Activated CD8-positive, alpha-beta memory T cell treated with anti-CD3 and anti-CD28 coated beads for 36 hours (primary cell): ENCODE data around the gene KIRREL3. TPM values are rescaled to one million over a fixed set of nuclear protein-coding genes. Genes with fewer than 3 reads are reported as not detected.

Experiments used
- CTCF ChIA-PET: fragments of 350-600 bp; sonication (Branson Sonifier 250); formaldehyde crosslinking; loops from one replicate; lab custom pipeline; 2021; ENCODE audit warnings: antibody characterized with exemption; lab: Charles Lee
- POLR2A ChIA-PET: fragments of 350-600 bp; sonication (Branson Sonifier 250); formaldehyde crosslinking; loops from one replicate; lab custom pipeline; 2021; ENCODE audit warnings: antibody characterized with exemption; lab: Charles Lee
- total RNA-seq, 2 experiments: library from RNA; stranded (reverse); gene quantifications; one replicate each; pipeline ENCODE4 v1.2.3, GENCODE V29; 2021

KIRREL3 gene
- total RNA-seq, 2 experiments from 2014 or later = not detected

GRCh38 chr11:126886636-126887035, 113.9 kb downstream of the KIRREL3 start:
- ChIA-PET CTCF (no interaction called here), POLR2A (no interaction called here)

GRCh38 chr11:126886085-126886484, 114.5 kb downstream of the KIRREL3 start:
- CTCF ChIA-PET = no interaction called here
- POLR2A ChIA-PET = no interaction called here

- POLR2A ChIA-PET = no interaction called here
- CTCF ChIA-PET = no interaction called here
These were observed 116.0 kb downstream of the KIRREL3 start for GRCh38 chr11:126884594-126884993.

GRCh38 chr11:126884192-126884591, 116.4 kb downstream of the KIRREL3 start:
- POLR2A ChIA-PET = no interaction called here

GRCh38 chr11:126880872-126881271, 119.7 kb downstream of the KIRREL3 start:
- CTCF ChIA-PET = no interaction called here
- POLR2A ChIA-PET = no interaction called here

More at GRCh38 chr11:126884192-126884591, 116.4 kb downstream of the KIRREL3 start:
- CTCF ChIA-PET = no interaction called here

- CTCF ChIA-PET = no interaction called here
- POLR2A ChIA-PET = no interaction called here
These were observed 121.1 kb downstream of the KIRREL3 start for GRCh38 chr11:126879516-126879915.

GRCh38 chr11:126878913-126879482, 121.6 kb downstream of the KIRREL3 start:
- CTCF ChIA-PET = no interaction called here
- POLR2A ChIA-PET = no interaction called here

DNA sequence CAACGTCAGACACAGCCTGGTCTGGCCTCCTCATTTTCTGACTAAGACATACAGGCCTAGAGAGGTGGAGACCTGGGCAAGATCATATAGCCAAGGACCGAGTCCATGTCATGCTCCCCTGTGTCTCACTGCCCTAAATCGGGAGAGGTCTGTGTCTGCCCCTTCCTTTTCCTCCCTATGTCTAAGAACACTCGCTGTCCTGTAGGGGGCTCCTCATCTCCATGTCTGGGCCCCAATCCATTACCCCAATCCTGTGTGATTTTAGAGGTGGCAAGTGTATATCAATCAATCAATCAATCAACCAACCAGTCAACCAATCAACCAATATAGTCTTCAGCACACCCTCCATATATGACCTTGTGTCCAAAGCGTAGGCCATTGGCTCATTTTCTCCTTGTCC, 125.7 kb downstream of the KIRREL3 start:
- ChIA-PET CTCF (no interaction called here), POLR2A (no interaction called here)

DNA sequence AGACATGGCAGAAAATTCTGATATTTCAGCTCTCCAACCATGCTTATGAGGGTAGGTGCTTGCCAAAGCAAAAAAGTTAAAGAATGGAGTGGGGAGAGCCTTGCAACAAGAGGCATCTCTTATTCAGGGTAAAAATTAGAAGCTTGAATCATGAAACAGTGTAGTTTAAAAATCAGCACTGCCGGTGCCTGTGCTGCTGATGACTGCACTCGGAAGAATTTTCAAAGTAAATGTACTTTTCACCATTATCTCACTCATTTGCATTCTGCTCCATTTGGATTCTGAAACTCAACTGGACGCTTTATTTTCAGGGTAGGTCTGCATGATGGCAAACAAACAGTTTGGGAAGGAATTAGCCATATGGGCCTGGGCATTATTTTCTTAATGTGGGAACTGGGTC, 126.3 kb downstream of the KIRREL3 start:
- CTCF ChIA-PET = no interaction called here
- POLR2A ChIA-PET = no interaction called here

DNA sequence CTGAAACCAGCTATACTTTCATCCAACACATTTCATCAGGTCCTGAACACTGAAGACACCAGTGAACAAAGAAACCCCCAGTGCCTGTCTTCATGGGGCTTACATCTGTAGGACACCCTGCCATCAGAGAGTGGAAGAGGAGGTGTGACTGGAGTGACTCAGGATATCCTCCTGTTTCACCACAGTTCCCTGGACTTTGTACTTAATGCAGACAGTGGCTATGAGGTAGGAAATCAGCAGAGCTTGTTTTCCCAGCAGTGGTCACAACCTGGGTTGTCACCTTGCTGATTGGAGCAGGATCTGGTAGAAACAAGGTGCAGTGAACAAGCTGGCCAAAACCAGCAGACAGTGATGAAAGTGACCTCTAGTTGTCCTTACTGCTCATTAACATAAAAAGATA, 128.8 kb downstream of the KIRREL3 start:
- POLR2A ChIA-PET = no interaction called here
- CTCF ChIA-PET = no interaction called here

- CTCF ChIA-PET = no interaction called here
- POLR2A ChIA-PET = no interaction called here
These were observed 130.5 kb downstream of the KIRREL3 start for GRCh38 chr11:126870021-126870420.

DNA sequence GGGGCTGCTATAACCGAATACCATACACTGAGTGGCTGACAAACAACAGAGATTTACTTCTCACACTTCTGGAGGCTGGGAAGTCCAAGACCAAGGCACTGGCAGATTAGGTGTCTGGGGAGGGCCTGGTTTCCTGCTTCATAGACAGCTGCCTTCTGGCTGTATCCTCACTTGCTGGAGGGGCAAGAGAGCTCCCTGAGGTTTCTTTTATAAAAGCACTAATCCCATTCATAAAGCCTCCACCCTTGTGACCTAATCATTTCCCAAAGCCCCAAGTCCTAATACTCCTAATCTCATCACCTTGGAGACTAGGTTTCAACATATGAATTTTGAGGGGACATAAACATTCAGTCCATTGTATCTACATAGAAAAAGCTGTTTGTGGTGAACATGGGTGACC, 131.8 kb downstream of the KIRREL3 start:
- ChIA-PET CTCF (no interaction called here), POLR2A (no interaction called here)

DNA sequence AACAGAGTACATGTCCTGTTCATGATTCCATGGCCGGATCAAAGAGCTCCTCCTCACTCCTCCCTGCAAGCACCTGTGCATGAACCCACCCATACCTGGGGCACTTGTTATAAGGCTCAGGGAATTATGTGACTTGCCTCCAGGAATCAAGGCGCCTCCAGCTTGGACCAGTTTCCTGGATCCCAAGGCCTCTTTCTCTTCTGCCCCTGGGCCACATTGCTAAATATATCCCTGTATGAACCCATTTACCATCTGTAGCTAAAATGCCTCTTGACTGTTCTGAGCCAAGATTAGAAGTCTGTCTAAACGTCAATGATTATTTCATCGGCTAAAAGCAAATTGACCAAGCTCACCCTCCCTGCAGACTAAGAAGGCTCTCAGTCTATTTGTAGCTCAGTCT, 135.6 kb downstream of the KIRREL3 start:
- POLR2A ChIA-PET = no interaction called here
- CTCF ChIA-PET = no interaction called here

GRCh38 chr11:126863294-126863997, 137.1 kb downstream of the KIRREL3 start:
- ChIA-PET CTCF (no interaction called here), POLR2A (no interaction called here)

DNA sequence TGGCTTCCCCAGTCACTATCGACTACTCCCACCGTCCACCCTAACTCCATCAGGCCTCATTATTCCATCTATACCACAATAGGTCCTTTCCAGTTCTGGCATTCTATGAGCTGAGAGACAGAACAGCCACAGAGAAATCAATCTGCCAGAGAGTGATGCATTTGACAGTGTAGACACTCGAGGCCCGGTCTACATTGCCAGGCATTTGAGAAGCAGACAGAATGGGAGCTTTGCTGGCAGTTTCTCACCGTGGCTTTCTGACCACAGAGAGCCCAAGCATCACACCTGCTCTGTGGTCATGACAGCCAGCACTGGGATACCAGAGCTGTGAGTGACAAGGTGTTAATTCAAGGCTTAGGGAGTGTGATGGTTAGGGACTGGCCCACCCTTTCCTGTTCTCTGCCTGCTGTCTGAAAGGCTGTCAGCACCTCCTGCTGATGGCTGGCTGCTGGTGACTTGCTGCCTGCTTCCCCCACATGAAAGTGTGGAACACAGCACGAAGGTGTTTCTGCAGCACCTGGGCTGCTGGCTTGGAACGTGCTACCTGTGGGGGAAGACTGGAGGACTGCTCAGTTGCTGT, 137.8 kb downstream of the KIRREL3 start:
- ChIA-PET POLR2A (no interaction called here), CTCF (no interaction called here)

- ChIA-PET POLR2A (no interaction called here), CTCF (no interaction called here)
These were observed 138.6 kb downstream of the KIRREL3 start for GRCh38 chr11:126861796-126862459.

GRCh38 chr11:126857860-126858808, 142.4 kb downstream of the KIRREL3 start:
- ChIA-PET CTCF (no interaction called here), POLR2A (no interaction called here)

DNA sequence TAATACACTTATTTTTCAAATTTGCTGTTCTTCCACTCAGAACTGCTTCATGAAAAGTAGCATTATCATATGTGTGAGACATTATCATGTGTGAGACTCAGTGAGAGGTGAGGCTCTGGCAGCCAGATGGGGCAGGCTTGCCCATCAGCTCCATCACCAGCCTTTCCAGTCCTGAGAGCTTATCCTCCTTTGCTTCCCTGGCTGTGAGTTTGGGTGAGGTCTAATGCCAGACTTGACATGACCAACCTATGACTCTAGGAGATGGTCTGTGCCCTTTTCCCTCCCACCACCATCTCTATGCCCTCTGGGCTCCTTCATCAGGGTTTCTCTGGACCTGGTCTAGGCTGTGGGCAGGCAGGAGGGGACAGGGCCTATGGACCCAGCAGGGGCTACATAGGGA, 145.0 kb downstream of the KIRREL3 start:
- ChIA-PET POLR2A (no interaction called here), CTCF (no interaction called here)

DNA sequence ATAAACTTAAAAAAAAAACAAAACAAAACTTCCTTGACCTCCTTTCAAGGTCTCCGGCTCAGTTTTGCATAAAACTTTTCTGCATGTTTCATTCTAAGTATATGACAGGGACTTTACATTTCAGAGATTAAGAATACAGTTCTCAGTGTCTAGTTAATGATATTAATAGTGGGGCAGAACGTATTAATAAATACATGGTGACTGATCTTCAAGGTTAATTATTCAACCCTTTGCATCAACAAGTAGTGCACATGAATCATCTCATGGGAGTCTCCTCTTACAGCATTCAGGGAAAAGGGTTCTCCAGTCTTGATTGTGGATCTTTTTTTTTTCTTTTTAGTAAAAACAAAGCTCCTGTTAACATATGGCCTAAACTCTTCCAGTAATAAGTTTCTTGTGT, 146.8 kb downstream of the KIRREL3 start:
- CTCF ChIA-PET = no interaction called here
- POLR2A ChIA-PET = no interaction called here

- ChIA-PET POLR2A (no interaction called here), CTCF (no interaction called here)
These were observed 155.8 kb downstream of the KIRREL3 start for GRCh38 chr11:126844789-126845188.
